Stimulated activated CD4-positive, alpha-beta T cell treated with anti-CD3 and anti-CD28 coated beads, Interleukin-2, amount 100 ng/mL, for 4 hours (primary cell): ENCODE data around the gene SEPTIN12.
"Not testable (repeated sequence)": the region's sequence is repeated elsewhere in the genome, so short reads cannot be mapped to it uniquely, and the experiment has no call there.

Experiments used
- DNase-seq: peaks from one replicate; pipeline ENCODE4 v3.0.0-alpha.2; 2020; ENCODE audit warnings: low read depth

The SEPTIN12 gene

DNA sequence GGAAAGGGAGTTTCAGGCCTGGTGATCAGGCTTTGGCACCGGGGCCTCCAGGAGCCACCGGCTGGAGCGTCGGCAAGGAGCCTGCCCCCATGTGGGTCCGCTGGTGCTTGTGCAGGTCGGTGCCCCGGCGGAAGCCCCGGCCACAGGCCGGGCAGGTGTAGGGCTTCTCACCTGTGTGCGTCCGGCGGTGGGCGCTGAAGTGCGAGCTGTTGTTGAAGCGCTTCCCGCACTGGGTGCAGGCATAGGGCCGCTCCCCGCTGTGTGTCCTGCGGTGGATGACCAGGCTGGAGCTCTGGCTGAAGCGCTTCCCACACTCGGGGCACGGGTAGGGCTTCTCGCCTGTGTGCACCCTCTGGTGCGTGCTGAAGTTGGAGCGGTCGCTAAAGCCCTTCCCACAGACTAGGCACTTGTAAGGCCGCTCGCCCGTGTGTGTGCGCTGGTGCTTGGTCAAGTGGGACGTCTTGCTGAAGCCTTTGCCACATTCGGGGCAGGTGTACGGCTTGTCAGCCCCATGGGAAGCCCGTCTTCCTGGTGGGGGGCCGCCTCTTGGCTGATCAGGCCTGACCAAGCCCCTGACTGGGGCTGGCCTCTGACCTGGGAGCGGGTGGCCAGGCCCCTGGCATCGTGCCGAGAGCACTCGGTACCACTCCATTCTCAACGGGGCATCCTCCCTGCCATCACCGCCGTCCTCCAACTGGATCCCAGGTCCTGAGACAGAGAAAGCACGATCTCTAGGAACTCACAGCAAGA lies 35.6 kb downstream of the SEPTIN12 start:
- DNase-seq = no peak

DNA sequence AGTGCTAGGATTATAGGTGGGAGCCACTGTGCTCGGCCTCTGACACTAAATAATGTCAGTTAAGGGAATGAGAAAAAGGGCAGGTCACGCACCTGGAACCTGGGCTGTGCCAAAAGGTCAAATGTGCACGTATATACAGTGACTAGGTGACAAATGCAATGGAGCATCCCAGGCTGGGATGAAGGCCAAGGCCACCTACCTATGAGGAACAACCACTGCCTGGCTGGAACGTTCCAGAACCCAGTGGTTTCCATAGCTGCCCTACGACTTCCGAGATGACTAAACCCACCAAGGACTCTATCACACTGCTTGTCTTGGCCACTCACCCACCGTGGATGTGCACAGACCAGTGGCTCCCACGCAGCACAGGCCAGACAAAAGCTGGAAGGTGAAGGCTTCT lies 37.2 kb downstream of the SEPTIN12 start:
- DNase-seq = no peak

DNA sequence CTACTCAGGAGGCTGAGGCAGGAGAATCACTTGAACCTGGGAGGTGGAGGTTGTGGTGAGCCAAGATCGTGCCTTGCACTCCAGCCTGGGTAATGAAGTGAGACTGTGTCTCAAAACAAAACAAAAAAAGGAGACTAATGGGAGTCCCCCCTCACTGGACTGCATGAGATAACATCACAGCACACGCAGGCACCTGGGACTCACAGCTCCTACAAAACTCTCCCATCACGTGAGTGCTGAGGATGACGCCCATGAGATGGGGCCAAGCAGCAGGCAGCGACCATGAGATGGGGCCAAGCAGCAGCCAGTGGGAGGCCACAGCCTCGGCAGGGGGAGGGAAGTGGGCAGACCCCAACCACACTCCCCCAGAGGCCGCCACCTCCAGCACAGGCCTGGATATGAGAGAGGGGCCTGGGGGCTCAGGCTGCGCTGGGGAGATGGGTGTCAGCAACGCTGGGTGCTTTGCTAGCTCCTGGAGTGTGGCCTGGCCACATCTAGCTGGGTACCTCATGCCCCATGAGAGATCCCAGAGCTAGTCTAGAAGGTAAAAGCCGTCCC lies 38.4 kb downstream of the SEPTIN12 start:
- DNase-seq = no peak

DNA sequence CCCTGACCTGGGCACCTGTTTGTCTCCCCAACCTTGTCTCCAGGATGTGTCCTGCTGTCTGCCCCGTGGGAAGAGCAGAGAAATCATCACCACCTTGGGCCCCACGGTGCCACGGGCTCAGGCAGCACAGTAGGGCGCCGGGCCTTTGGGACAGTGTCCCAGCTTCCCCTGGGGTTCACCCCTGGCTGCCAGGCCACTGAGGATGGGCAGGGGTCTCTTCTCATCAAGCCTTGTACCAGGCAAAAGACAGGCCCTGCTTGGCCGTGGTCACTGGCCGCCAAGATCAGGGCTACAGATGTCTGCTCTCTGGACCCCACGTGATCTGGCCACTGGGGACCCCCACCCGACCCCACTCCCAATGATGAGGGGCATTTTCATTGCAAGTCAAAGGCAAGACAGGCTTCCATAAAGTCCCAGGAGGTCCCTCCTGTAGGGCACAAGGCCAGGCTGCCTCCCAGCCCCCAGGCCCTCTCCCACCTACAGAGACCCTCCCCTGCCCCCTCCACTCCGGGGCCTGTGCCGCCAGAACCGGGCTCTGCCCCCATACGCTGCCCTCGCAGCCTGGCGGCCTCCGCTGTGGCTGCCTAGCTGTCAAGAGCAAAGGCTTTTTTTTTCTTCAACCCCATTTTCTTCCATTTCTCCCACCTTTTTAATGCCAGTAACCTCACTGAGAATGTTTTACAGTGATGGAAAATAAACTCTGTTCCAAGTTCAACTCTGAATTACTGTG lies 39.3 kb downstream of the SEPTIN12 start:
- no peak for DNase-seq

DNA sequence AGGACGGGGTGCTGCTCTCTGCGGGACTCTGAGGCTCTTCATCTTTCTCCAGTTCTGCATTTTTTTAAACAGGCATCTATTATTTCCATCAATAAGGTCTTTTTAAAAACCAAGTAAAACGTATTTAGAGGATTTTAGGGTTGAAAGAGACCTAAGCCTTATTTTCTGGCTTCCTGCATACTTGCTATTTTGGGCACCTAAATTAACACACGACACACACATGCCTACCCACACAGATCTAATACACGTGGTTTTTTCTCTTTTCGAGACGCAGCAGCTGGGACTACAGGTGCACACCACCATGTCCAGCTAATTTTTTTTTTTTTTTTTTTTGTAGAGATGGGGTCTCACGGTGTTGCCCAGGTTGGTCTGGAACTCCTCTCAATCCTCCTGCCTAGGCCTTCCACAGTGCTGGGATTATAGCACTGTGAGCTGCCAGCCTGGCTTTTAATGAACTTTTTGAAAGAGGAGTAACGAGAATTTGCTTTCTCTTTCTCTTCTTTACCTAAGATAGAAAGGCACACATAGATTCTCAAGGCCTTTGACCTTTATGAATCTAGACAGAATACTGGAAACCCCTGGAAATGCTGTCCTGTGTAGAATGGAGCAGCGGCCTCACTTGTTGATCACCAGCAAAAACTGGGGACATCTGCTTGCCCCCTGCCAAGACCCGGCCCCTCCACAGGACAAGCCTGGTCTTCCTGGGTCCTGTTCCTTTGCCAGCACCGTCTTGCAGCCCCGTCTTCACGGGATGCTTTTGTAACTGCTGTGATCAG lies 40.1 kb downstream of the SEPTIN12 start:
- DNase-seq = no peak

DNA sequence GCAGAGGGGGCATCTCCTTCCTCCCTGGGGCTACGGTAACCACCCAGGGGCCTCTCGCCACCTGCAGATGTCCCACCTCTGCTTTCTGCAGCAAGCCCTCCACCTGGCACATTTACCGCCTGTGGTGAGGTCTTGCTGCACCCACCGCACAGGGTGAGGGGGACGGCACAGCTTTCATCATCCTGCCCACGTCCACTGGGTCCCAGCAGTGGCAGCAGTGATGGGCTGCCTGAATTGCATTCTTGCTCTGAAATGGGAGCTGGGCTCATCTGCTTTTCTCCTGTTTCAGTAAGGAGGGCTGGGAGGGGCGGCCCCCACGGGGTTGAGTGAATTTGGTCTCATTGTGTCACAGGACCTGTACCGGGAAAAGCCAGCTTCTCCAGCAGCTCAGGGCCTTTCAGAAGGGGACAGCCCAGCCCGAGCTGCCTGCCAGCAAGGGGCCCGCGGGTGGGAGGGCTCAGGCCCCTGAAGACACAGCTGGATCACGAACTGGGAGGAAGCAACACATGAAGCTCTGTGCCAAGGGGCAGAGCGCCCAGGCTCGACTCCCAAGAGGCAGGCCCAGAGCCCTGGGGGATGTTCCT lies 41.1 kb downstream of the SEPTIN12 start:
- DNase-seq = no peak

DNA sequence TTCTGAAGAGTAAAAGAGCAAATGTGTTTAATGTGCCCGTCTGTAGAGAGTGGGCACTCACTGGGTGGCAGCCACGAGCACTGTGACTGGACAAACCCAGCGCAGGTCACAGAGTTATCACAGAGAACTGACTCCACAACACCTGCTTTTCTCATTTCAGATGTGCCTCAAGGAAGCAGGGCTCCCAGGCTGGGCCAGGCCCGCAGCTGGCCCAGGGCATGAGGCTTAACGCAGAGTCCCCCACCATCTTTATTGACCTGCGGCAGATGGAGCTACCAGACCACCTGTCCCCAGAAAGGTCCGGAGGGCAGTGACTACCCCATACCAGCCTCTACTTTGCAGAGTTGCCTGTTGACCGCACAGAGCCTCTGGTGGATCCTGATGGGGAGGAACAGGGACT lies 41.9 kb downstream of the SEPTIN12 start:
- DNase-seq = no peak

DNA sequence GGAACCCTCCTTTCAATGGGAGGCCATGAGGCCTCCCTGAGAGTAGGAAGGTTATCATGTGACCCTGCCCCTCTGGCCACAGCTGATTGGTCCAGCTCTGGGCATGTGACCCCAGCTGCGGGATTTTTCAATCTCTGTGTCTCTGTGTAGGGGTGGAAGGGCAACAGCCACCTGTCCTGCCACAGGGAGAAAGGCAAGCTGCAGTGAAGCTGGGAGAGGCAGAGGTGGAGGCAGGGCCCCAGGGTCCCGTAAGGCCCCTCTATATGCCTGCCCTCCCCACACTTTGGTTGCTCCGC lies 42.9 kb downstream of the SEPTIN12 start:
- DNase-seq = no peak

DNA sequence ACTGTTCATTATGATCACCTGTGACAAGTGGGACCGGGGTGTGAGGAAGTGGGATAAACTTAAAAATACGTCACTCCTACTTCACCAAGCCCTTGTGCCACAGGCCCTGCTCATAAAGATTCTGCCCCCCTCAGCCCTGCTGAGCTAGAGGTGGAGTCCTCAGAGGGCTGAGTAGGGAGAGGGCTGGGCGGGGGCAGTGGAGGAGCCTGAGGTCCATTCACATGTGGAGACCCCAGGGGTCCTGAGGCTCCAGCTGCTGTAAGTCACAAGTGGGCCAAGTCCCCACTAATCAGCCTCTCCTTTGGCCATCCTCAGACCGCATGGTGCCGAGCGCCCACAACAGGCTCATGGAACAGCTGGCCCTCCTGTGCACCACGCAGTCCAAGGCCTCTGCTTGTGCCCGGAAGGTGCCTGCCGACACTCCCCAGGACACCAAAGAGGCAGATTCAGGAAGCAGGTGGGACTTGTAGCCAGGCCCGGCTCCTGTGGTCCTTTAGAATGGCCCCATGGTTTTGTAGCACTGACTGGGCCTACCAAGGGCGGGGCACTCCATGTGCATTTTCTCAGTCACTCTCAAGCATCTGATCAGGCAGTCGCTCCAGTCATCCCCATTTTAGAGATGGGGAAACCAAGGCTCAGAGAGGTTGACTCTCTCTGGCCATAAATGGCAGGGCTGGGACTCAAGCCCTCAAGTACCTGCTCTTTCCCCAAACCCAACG lies 43.4 kb downstream of the SEPTIN12 start:
- DNase-seq = no peak

DNA sequence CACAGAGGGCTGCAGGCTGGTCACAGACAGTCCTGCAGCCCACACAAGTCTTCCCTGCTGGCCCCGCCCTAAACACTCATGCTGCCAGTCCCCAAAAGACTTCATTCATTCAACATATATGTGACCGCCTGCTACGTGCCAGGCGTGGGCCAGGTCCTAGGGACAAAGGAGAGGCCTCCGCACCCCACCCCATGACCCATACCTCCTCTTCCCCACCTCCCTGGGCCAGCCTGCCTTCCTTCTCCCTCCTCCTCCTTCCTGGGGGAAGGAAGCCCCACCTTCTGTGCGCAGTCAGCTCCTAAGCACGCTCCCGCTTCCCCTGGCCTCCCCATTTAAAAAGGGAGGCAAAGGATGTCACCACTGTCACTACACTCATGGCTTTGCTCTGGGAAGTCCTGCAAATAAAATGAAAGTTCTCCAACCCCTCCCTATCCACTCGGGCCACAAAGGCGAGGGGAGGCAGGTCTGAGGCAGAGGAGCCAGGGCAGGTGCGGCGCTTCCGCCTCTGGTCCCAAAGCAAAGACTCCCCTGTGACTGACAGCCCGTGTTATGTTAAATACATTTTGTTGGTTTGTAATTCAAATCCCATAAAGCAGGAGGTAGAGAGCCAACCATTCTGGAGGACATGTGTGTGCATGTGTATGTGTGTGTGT lies 44.8 kb downstream of the SEPTIN12 start:
- DNase-seq = no peak

DNA sequence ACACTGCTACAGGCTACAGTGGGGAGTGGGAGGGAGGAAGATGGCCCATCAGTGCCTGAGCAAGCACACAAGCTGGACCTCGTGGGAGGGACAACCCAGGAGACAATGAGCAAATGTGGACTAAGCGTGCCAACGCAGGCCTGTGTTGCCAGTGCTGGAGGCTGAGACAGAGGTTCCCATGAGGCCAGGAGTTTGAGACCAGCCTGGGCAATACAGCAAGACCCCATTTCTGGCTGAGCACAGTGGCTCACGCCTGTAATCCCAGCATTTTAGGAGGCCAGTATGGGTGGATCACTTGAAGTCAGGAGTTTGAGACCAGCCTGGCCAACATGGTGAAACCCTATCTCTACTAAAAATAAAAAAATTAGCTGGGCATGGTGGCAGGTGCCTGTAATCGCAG lies 49.8 kb downstream of the SEPTIN12 start:
- DNase-seq = not testable (repeated sequence)

DNA sequence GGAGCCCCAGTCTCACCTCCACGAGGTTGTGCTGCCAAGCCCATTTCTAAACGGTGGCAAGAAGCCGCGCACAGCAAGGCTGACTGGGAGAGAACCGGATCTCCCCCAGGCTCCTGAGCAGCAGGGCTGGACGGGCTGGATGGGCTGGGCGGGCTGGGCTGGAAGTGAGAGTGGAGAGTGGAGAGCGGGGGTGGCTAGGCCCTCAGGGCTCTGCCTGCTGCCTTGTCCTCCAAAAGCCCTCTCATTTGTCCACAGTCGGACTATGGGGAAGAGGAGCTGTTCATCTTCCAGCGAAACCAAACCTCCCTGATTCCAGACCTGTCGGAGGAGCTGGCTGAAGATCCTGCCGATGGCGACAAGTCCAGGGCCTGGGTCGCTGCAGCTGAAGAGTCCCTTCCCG lies 50.6 kb downstream of the SEPTIN12 start:
- no peak for DNase-seq

DNA sequence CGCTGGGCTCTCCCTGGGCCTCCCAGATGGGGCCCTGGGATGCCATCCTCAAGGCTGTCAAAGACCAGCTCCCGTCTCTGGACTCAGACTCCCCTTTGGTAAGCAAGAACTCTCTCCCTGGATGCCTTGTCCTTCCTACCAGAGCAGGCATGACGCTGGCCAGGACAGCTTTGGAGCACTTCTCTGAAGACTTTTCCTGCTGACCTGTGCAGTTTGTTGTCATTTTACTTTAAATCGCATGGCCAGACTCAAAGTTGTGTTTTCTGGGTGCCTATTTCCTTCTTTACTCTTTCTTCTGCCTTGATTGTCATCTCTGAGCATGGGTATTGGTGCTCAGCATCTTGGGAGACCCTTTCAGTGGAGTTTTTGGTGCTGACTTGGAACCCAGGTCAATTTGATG lies 51.6 kb downstream of the SEPTIN12 start:
- no peak for DNase-seq

DNA sequence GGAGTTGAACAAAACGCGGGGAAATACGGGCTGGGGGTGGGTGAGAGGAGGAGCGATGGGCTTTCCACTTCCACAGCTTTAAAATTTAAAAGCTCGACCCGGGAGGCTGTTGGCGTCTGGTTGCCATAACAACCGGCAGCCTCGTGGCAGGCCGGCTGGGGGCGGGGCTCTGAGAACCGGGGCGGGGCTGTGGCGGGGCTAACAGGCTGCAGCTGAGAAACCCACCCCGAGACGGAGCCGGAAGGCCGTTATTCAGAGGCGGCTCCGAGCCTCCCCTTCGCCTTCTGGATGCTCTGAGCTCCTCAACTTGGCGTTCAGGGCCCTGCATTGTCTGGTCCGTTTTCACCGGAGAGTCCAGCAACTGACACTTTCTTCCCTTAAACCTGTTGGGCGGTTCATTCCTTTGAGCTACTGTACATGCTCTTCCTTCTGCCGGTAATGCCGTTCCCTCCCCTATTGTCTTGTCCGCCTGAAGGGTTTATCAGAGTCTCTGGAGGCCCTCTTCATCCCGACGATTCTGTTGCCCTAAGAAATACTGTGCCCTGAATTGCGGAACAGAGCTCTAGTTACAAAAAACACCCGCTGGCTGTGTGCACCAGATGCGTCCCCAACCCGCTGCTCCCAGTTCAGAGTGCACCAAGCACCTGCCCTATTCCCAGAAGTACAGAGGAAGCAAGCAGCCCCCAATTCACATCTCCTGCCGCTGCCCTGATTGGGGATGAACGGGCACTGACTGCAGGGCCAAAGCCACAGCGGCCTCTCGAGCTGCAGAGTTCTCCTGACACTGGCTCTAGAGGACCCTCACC lies 53.2 kb downstream of the SEPTIN12 start:
- peak; percentile 89 for DNase-seq

DNA sequence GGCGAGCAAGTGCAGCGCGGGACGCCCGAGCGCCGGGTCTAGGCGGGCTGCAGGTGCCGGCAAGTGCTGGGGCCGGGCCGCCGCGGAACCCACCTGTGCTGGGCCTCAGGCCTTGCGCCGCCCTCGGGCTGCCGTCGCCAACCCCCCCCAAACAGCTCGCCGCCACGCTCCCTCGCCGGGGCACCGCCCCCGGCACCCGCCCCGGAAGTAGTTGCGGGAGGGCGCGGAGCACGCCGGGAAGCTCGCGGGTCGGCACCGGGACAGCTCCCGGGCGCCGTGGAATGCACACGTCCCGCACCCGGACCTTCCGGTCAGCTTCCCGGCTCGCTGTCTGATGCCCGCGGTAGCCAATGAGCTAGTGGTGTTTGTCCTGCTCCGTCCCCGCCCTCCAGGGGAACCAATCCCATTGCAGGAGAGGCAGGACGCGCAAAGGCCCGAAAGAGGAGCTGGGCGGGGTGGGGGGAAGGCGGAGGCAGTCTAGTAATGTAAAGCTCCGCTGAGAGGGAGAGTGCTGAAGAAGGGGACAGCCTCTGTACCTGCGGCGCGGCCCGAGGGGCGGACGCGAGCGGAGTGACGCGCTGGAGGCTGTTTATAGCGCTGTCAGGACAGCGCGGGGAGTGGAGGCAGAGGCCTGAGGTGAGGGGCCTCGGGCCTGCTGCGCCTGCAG lies 53.9 kb downstream of the SEPTIN12 start, which contains the start of the genes ANKS3 and DNAAF8:
Gene ANKS3 (minus strand): TSS at position 209 of the 667 bp plus-strand sequence. CDS start 4,122 bp downstream, outside the sequence.
Gene DNAAF8 (plus strand): TSS at position 475 of the 667 bp plus-strand sequence. CDS start 1,978 bp downstream, outside the sequence.
- DNase-seq = peak; percentile 66

DNA sequence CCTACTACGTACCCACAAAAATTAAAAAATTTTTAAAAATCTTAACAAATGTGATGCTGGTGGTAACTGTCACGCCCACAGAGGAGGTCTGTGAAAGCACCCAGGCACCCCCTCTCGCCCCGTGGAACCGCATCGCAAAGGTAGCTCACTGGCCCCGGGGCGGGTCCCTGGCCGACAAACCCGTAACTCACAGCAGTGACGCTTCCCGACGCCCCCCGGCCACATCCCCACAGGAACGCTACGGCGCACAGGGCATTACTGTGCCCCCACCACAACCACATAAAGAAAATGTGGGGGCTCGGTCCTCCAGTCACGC lies 54.4 kb downstream of the SEPTIN12 start:
- DNase-seq = peak; percentile 16

DNA sequence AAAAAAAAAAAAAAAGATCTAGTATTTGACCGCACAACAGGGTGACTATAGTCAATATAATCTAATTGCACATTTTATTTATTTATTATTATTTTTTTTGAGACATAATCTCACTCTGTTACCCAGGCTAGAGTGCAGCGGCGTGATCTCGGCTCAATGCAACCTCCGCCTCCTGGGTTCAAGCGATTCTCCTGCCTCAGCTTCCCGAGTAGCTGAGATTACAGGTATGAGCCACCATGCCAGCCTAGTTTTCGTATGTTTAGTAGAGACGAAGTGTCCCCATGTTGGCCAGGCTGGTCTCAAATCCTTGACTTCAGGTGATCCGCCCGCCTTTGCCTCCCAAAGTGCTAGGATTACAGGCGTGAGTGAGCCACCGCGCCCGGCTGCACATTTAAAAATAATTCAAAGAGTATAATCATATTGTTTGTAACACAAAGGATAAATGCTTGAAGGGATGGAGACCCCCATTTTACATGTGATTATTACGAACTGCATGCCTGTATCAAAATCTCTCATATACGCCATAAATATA lies 54.9 kb downstream of the SEPTIN12 start:
- no peak for DNase-seq

DNA sequence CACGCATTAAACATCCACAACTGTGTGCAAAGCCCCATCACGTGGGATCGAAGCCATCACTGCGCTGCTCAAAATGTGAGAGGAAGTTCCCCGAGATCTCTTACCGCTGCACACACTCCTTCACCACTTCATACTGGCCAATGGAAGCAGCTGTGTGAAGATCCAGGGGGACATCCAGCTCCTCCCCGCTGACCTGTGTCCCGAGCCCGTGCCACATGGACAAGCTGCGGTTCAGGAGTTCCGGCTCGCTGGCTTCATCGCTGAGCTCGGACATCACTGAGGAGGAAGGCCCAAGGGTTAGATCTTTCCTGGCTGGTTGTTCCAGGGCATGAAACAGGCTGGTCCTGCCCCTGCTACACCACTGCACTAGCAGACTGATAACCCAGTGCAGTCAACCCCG lies 58.3 kb downstream of the SEPTIN12 start:
- DNase-seq = no peak

DNA sequence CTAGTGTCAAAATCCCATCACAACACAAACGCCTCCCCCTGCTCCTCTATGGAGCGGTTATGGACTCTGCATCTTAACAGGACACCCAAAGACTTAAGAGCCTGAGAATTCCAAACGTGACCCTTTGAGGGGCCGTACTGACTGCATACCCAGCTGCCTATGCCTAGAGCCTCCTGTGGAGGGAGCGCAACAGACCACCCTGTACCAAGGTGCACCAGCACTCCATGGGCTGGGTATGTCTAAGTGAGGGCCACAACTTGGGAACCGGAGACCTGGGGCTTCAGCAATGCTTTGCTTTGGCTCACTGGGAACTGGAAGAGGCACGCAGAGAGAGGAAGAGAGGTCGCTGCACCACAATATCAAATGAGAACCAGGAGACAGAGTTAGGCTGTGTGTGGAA lies 59.5 kb downstream of the SEPTIN12 start:
- DNase-seq = no peak
